PFSK-1 (cell line): ENCODE results near the gene GALNT9.

Source experiments
- POLR2AphosphoS5 ChIP-seq: IDR thresholded peaks from 2 replicates; pipeline ENCODE4 v1.6.1; 2012; ENCODE audit warnings: low read depth, mild to moderate bottlenecking, control low read depth, low read length, moderate library complexity
- REST ChIP-seq, 2 experiments: IDR thresholded peaks; 2 replicates each; pipeline versions ENCODE4 v1.6.1 to v1.8.0; 2011 to 2012; ENCODE audit warnings: low read depth in 2 of 2, low read length in 2 of 2, control low read depth in 1 of 2, inconsistent platforms in 1 of 2, mild to moderate bottlenecking in 1 of 2, moderate library complexity in 1 of 2; ENCODE audit not compliant: insufficient read depth in 1 of 2
- SIN3A ChIP-seq: IDR thresholded peaks from 2 replicates; pipeline ENCODE4 v1.6.1; 2012; ENCODE audit warnings: mild to moderate bottlenecking, low read length, moderate library complexity, borderline replicate concordance; ENCODE audit not compliant: insufficient read depth

DNA sequence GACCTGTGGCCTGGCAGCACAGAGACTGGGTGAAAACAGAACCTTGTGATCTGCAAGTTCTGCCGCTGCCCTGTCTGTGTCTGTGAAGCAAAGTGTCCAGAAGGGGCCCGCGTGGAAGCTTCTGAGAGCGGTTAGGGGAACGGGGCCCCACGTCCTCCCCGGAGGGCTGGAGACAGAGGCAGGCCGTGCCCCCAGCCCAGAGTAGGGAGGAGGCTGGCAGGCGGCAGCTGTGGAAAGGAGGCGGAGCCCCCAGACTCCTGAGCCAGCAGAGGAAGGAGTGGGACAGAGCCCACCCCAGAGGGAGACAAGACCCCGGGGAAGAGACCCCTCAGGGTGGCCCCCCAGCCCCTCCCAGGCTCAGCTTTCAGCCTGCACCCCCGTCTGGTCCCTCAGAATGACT is 49.0 kb downstream of the GALNT9 start:
- TF ChIP-seq SIN3A (no peak), REST (IDR thresholded peaks at IDR 0.05; ENCODE audit: insufficient read depth in 1 of 2, low read depth in 2 of 2, low read length in 2 of 2) (no peak), POLR2AphosphoS5 (no peak)
